Transverse colon (tissue), 4 donors: Measurements from ENCODE around the gene ACVR1. TPM values are rescaled to one million over a fixed set of nuclear protein-coding genes. Genes with fewer than 3 reads are reported as not detected.

Source experiments
- DNase-seq: peaks from one replicate; pipeline ENCODE4 v3.0.0-alpha.2; 2019
- H3K27ac ChIP-seq, 4 donors: fragments of 200-600 bp; sonication (generic); 2 replicates each; pipeline ENCODE4 v1.5.1; 2016 to 2018; ENCODE audit warnings: inconsistent platforms in 4 of 4
- H3K27me3 ChIP-seq: fragments of 200-600 bp; sonication (generic); 2 replicates; pipeline ENCODE4 v1.5.1; 2017; ENCODE audit warnings: inconsistent platforms
- H3K36me3 ChIP-seq, 4 donors: fragments of 200-600 bp; sonication (generic); 2 replicates each; pipeline ENCODE4 v1.5.1; 2017 to 2019; ENCODE audit warnings: inconsistent platforms in 4 of 4
- H3K4me1 ChIP-seq, 4 donors: fragments of 200-600 bp; sonication (generic); 2 replicates each; pipeline ENCODE4 v1.5.1; 2017 to 2020; ENCODE audit warnings: inconsistent platforms in 4 of 4
- H3K4me3 ChIP-seq, 4 donors: fragments of 200-600 bp; sonication (generic); 1 replicate in 1 of 4; 2 replicates in 3 of 4; pipeline versions ENCODE4 v1.5.1 to v1.6.1; 2017 to 2019; ENCODE audit warnings: inconsistent platforms in 4 of 4
- H3K9me3 ChIP-seq, 2 donors: fragments of 200-600 bp; sonication (generic); 2 replicates each; pipeline ENCODE4 v1.5.1; 2017 to 2019; ENCODE audit warnings: inconsistent platforms in 2 of 2
- EP300 ChIP-seq: sonication (generic); formaldehyde crosslinking; IDR thresholded peaks from one replicate; pipeline ENCODE4 v1.6.1; 2017; ENCODE audit warnings: antibody characterized with exemption, low read depth
- POLR2A ChIP-seq: fragments of 450-650 bp; IDR thresholded peaks from one replicate; pipeline ENCODE4 v1.6.1; 2016; ENCODE audit warnings: antibody characterized with exemption, mild to moderate bottlenecking, moderate library complexity
- POLR2AphosphoS5 ChIP-seq, 3 donors: sonication (generic); formaldehyde crosslinking; IDR thresholded peaks; one replicate each; pipeline ENCODE4 v1.6.1; 2016; ENCODE audit warnings: antibody characterized with exemption in 3 of 3
- WGBS, 2 donors: methylation state at CpG; one replicate each; pipeline ENCODE4 v1.1.5; 2018; ENCODE audit warnings: low coverage in 1 of 2; 5-methylcytosine and 5-hydroxymethylcytosine counted together
- in situ Hi-C, 4 donors: fragments of 200-750 bp; cut with MboI; loops; one replicate each; pipeline versions ENCODE4 v1.15.0 to v1.15.1; 2017; ENCODE audit warnings: low sequenced_read_pairs in 3 of 4, low pct_ligation_motif_present in 1 of 4, low pct_unique_long_range_greater_than_20kb in 1 of 4
- intact Hi-C: fragments of 100-400 bp; cut with DNase I; formaldehyde crosslinking; loops from one replicate; pipeline ENCODE4 v1.15.1; 2023; ENCODE audit warnings: low total_unique reads
- total RNA-seq, 4 donors: library from RNA; depleted of rRNA; stranded (reverse); fragments of >200 nt; gene quantifications; one replicate each; pipeline ENCODE4 v1.1.0, GENCODE V29; 2016
- TF ChIP-seq, protein P1 (sequence below), 5 experiments: fragments of 200-600 bp in 3 of 5; fragments of 450-650 bp in 2 of 5; sonication (generic) in 3 of 5; IDR thresholded peaks; 1 replicate in 2 of 5; 2 replicates in 3 of 5; pipeline ENCODE4 v1.5.1; 2016 to 2017; ENCODE audit warnings: antibody characterized with exemption in 5 of 5, inconsistent platforms in 3 of 5, mild to moderate bottlenecking in 2 of 5, moderate library complexity in 1 of 5

Gene ACVR1
- total RNA-seq, 4 donors from 2014 or later = 4.5 to 16.5 (median 11.8) TPM

DNA sequence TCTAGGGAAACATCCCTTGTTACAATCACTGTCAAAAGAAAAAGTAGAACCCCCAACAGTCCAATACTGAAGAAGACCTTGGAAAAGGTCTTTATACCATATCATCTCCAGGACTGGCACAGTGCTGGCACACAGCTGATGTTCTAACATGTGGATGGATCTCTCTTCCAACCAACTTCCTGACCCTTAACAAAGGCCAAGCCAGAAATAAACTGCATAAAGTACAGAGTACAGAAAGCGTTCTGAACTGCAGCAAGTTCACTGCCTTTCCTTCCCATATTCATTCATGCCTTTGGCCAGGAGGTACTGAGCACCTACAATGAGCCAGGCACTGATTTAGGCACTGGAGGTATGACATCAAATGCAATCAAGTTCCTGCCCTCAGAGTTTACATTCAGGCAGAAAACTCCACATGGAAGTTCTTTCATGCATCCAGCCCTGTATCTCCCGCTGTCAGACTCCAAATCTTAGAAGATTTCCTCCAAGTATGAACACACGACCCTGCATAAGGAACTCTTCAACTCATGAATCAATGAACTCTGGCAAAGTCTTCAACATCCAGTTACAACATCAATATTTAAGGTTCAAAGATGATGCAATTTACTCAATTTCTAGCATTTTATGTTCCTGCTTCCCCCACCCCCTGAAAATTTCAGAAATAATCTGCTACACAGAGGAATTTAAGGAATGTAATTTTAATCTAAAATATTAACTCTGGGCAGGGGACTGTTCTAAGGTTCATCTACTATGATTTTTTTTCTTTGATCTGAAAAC lies 33.8 kb downstream of the ACVR1 start:
- Histone ChIP-seq H3K9me3 (no peaks in the 10 kb centered on the region), H3K36me3 (no peaks in the 10 kb centered on the region), H3K27me3 (no peaks in the 10 kb centered on the region), H3K4me1 (peaks cover 6 to 35% (median 21%) of the 10 kb centered on the region in 4 donors), H3K4me3 (no peak overlapping the region), H3K27ac (no peak overlapping the region)
- no peak for DNase-seq
- intact Hi-C loops (no loop called here), in situ Hi-C loops (no loop called here)
- WGBS, 2 donors = 83% methylated on average over 3 of the region's 3 CpGs; no CpG with 5 or more reads in 1 of the 2 donors
- TF ChIP-seq POLR2AphosphoS5 (IDR thresholded peaks at IDR 0.05) = no peak
- TF ChIP-seq EP300 = no peak
- no peak for TF ChIP-seq POLR2A
- TF ChIP-seq, protein P1, sequence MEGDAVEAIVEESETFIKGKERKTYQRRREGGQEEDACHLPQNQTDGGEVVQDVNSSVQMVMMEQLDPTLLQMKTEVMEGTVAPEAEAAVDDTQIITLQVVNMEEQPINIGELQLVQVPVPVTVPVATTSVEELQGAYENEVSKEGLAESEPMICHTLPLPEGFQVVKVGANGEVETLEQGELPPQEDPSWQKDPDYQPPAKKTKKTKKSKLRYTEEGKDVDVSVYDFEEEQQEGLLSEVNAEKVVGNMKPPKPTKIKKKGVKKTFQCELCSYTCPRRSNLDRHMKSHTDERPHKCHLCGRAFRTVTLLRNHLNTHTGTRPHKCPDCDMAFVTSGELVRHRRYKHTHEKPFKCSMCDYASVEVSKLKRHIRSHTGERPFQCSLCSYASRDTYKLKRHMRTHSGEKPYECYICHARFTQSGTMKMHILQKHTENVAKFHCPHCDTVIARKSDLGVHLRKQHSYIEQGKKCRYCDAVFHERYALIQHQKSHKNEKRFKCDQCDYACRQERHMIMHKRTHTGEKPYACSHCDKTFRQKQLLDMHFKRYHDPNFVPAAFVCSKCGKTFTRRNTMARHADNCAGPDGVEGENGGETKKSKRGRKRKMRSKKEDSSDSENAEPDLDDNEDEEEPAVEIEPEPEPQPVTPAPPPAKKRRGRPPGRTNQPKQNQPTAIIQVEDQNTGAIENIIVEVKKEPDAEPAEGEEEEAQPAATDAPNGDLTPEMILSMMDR (IDR thresholded peaks at IDR 0.05) = no peak

DNA sequence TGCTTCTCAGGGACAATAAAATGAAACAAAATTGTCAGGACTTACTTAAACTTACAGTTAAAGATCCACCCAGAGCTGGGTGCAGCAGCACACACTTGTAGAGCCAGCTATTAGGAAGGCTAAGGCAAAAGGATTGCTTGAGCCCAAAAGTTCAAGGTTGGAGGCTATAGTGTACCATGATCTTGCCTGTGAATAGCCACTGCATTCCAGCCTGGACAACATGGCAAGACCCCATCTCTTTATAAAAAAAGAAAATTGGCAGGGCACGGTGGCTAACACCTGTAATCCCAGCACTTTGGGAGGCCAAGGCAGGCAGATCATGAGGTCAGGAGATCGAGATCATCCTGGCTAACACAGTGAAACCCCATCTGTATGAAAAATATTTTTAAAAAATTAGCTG lies 34.6 kb downstream of the ACVR1 start:
- intact Hi-C loops = no loop called here
- H3K4me3 ChIP-seq = no peak overlapping the region
- in situ Hi-C loops = no loop called here
- DNase-seq = no peak
- H3K27me3 ChIP-seq = no peaks in the 10 kb centered on the region
- H3K27ac ChIP-seq = no peak overlapping the region
- 97 to 100% methylated on average over 1 to 2 of the region's 2 CpGs for WGBS, 2 donors
- TF ChIP-seq EP300 (no peak), POLR2AphosphoS5 (IDR thresholded peaks at IDR 0.05) (no peak), POLR2A (no peak)
- TF ChIP-seq, protein P1 (IDR thresholded peaks at IDR 0.05) = no peak
- H3K36me3 ChIP-seq = no peaks in the 10 kb centered on the region
- H3K9me3 ChIP-seq = no peaks in the 10 kb centered on the region
- peaks cover 6 to 43% (median 25%) of the 10 kb centered on the region in 4 donors for H3K4me1 ChIP-seq

DNA sequence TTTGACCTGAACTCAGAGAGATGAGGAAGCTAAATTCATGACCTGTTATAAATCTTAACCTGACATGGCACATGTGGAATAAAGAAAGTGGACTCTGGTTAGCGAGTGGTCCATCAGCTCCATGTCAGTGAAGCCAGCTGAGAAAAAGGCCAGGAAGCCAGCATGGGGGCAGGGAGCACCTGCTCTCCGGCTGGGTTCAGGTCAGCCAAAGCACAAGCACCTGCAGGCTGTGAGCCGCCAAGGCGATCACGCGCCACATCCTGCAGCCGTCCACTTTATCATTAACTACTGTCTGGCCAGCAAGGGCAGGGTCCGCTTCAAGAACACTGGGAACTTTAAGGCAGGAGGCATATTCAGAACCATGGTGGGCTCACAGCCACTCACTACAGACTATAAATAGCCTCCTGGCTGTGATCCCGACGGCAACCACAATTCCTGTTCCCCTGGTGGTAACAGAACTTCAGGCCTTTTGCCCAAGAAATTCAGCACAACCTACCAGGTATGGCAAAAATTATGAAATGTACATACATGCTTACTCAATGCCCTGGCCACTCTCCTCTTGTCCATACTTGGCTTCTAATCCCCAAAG lies 35.5 kb downstream of the ACVR1 start:
- H3K36me3 ChIP-seq = no peaks in the 10 kb centered on the region
- no peaks in the 10 kb centered on the region for H3K27me3 ChIP-seq
- intact Hi-C loops (no loop called here), in situ Hi-C loops (no loop called here)
- 76 to 80% methylated on average over 1 to 10 of the region's 10 CpGs for WGBS, 2 donors
- no peaks in the 10 kb centered on the region for H3K9me3 ChIP-seq
- H3K27ac ChIP-seq = no peak overlapping the region
- no peak overlapping the region for H3K4me3 ChIP-seq
- TF ChIP-seq POLR2AphosphoS5 (IDR thresholded peaks at IDR 0.05) (no peak), EP300 (no peak), POLR2A (no peak)
- TF ChIP-seq, protein P1 (IDR thresholded peaks at IDR 0.05) = no peak
- H3K4me1 ChIP-seq = peaks cover 6 to 44% (median 25%) of the 10 kb centered on the region in 4 donors
- no peak for DNase-seq

DNA sequence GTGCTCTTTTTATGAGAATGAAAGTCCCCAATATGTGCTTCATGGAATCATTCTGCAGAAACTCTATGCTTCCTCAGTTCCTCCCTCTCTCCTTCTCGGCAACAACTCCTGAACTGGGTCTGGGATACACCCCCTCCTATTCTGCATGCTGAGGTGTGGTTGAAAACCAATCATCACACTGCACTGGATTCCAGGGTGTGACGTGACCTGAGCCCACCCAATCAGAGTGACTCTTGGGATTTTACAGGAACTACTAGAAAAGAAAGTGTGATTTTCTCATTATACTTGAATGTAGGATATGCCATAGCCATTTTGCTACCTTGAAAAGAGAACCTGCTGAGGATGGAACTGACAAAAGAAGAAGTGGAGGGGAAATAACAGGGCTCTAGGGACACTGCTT lies 36.3 kb downstream of the ACVR1 start:
- TF ChIP-seq POLR2A (no peak), EP300 (no peak), POLR2AphosphoS5 (IDR thresholded peaks at IDR 0.05) (no peak)
- TF ChIP-seq, protein P1 (IDR thresholded peaks at IDR 0.05) = no peak
- H3K9me3 ChIP-seq = no peaks in the 10 kb centered on the region
- intact Hi-C loops = no loop called here

More for the DNA sequence above, 36.3 kb downstream of the ACVR1 start:
- DNase-seq = no peak
- H3K4me1 ChIP-seq = peaks cover 6 to 44% (median 25%) of the 10 kb centered on the region in 4 donors
- no peaks in the 10 kb centered on the region for H3K36me3 ChIP-seq
- in situ Hi-C loops = no loop called here
- no peak overlapping the region for H3K4me3 ChIP-seq
- H3K27ac ChIP-seq = no peak overlapping the region
- no peaks in the 10 kb centered on the region for H3K27me3 ChIP-seq
- 91 to 100% methylated on average over 2 of the region's 2 CpGs for WGBS, 2 donors
